Measurements from ENCODE around the gene TSSK2.

DNA sequence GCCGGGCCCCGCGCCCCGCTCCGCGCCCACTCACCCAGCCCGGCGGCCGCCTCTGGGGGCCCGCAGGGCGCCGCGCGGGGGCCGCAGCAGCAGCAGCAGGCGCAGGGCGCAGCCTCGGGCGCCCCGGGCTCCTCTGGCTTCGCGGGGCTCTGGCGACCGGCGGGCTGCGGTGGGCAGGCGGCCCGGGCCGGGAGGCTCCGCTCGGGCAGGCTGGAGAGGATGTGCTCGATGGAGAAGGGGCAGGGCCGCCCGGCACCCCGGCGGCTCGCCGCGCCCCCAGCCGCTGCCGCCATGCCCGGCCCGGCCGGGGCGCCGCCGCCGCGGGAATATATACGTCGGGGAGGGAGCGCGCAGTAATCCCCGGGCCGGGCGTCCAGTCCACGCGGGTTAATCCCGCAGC lies 18.9 kb downstream of the TSSK2 start, which contains the start of gene GSC2:
- no peak for TF ChIP-seq BCL11A (IDR thresholded peaks at IDR 0.05; ENCODE audit: low read depth in 2 of 2, low read length in 2 of 2)
- TF ChIP-seq, protein P1, sequence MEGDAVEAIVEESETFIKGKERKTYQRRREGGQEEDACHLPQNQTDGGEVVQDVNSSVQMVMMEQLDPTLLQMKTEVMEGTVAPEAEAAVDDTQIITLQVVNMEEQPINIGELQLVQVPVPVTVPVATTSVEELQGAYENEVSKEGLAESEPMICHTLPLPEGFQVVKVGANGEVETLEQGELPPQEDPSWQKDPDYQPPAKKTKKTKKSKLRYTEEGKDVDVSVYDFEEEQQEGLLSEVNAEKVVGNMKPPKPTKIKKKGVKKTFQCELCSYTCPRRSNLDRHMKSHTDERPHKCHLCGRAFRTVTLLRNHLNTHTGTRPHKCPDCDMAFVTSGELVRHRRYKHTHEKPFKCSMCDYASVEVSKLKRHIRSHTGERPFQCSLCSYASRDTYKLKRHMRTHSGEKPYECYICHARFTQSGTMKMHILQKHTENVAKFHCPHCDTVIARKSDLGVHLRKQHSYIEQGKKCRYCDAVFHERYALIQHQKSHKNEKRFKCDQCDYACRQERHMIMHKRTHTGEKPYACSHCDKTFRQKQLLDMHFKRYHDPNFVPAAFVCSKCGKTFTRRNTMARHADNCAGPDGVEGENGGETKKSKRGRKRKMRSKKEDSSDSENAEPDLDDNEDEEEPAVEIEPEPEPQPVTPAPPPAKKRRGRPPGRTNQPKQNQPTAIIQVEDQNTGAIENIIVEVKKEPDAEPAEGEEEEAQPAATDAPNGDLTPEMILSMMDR (IDR thresholded peaks at IDR 0.05; ENCODE audit: control extremely low read depth in 1 of 3, insufficient read depth in 1 of 3, low read depth in 1 of 3, low read length in 3 of 3) = no peak
- no peak for TF ChIP-seq FOSL1 (IDR thresholded peaks at IDR 0.05; ENCODE audit: insufficient read depth, low read depth, low read length)
- TF ChIP-seq SUZ12 (IDR thresholded peaks at IDR 0.05; ENCODE audit: low read length) = no peak
- TF ChIP-seq CEBPB (IDR thresholded peaks at IDR 0.05; ENCODE audit: low read depth, low read length) = no peak
- no peak for TF ChIP-seq SP1 (IDR thresholded peaks at IDR 0.05; ENCODE audit: low read depth, low read length)
- no peak for TF ChIP-seq POLR2A (IDR thresholded peaks at IDR 0.05; ENCODE audit: control extremely low read depth in 1 of 2, low read depth in 2 of 2, low read length in 2 of 2)
- no peak for TF ChIP-seq EZH2 (IDR thresholded peaks at IDR 0.05; ENCODE audit: low read depth, low read length, severe bottlenecking)
- TF ChIP-seq SIN3A (conservative IDR thresholded peaks at IDR 0.05 in 1 of 2, IDR thresholded peaks at IDR 0.05 in 1 of 2; ENCODE audit: low read depth in 1 of 2, low read length in 2 of 2) = no peak
- TF ChIP-seq SRF (IDR thresholded peaks at IDR 0.05; ENCODE audit: low read depth, low read length) = no peak
- TF ChIP-seq, protein P2, sequence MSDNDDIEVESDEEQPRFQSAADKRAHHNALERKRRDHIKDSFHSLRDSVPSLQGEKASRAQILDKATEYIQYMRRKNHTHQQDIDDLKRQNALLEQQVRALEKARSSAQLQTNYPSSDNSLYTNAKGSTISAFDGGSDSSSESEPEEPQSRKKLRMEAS (IDR thresholded peaks at IDR 0.05) = no peak
- TF ChIP-seq, protein P3, sequence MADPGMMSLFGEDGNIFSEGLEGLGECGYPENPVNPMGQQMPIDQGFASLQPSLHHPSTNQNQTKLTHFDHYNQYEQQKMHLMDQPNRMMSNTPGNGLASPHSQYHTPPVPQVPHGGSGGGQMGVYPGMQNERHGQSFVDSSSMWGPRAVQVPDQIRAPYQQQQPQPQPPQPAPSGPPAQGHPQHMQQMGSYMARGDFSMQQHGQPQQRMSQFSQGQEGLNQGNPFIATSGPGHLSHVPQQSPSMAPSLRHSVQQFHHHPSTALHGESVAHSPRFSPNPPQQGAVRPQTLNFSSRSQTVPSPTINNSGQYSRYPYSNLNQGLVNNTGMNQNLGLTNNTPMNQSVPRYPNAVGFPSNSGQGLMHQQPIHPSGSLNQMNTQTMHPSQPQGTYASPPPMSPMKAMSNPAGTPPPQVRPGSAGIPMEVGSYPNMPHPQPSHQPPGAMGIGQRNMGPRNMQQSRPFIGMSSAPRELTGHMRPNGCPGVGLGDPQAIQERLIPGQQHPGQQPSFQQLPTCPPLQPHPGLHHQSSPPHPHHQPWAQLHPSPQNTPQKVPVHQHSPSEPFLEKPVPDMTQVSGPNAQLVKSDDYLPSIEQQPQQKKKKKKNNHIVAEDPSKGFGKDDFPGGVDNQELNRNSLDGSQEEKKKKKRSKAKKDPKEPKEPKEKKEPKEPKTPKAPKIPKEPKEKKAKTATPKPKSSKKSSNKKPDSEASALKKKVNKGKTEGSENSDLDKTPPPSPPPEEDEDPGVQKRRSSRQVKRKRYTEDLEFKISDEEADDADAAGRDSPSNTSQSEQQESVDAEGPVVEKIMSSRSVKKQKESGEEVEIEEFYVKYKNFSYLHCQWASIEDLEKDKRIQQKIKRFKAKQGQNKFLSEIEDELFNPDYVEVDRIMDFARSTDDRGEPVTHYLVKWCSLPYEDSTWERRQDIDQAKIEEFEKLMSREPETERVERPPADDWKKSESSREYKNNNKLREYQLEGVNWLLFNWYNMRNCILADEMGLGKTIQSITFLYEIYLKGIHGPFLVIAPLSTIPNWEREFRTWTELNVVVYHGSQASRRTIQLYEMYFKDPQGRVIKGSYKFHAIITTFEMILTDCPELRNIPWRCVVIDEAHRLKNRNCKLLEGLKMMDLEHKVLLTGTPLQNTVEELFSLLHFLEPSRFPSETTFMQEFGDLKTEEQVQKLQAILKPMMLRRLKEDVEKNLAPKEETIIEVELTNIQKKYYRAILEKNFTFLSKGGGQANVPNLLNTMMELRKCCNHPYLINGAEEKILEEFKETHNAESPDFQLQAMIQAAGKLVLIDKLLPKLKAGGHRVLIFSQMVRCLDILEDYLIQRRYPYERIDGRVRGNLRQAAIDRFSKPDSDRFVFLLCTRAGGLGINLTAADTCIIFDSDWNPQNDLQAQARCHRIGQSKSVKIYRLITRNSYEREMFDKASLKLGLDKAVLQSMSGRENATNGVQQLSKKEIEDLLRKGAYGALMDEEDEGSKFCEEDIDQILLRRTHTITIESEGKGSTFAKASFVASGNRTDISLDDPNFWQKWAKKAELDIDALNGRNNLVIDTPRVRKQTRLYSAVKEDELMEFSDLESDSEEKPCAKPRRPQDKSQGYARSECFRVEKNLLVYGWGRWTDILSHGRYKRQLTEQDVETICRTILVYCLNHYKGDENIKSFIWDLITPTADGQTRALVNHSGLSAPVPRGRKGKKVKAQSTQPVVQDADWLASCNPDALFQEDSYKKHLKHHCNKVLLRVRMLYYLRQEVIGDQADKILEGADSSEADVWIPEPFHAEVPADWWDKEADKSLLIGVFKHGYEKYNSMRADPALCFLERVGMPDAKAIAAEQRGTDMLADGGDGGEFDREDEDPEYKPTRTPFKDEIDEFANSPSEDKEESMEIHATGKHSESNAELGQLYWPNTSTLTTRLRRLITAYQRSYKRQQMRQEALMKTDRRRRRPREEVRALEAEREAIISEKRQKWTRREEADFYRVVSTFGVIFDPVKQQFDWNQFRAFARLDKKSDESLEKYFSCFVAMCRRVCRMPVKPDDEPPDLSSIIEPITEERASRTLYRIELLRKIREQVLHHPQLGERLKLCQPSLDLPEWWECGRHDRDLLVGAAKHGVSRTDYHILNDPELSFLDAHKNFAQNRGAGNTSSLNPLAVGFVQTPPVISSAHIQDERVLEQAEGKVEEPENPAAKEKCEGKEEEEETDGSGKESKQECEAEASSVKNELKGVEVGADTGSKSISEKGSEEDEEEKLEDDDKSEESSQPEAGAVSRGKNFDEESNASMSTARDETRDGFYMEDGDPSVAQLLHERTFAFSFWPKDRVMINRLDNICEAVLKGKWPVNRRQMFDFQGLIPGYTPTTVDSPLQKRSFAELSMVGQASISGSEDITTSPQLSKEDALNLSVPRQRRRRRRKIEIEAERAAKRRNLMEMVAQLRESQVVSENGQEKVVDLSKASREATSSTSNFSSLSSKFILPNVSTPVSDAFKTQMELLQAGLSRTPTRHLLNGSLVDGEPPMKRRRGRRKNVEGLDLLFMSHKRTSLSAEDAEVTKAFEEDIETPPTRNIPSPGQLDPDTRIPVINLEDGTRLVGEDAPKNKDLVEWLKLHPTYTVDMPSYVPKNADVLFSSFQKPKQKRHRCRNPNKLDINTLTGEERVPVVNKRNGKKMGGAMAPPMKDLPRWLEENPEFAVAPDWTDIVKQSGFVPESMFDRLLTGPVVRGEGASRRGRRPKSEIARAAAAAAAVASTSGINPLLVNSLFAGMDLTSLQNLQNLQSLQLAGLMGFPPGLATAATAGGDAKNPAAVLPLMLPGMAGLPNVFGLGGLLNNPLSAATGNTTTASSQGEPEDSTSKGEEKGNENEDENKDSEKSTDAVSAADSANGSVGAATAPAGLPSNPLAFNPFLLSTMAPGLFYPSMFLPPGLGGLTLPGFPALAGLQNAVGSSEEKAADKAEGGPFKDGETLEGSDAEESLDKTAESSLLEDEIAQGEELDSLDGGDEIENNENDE (IDR thresholded peaks at IDR 0.05; ENCODE audit: insufficient replicate concordance, low read length) = no peak

Measured in H1 (cell line).